ENCODE measurements around the gene OSBPL9.

Gene OSBPL9

GRCh38 chr1:51627672-51628071 is 10.8 kb downstream of the OSBPL9 start:
- Histone ChIP-seq H3K27ac (ENCODE audit: extremely low read depth, low read depth, low read length) (no peak overlapping the region), H3K4me1 (ENCODE audit: control insufficient read depth, insufficient read depth, low read length) (peaks cover 11% of the 10 kb centered on the region), H3K9me3 (ENCODE audit: control insufficient read depth, insufficient read depth, low read depth, low read length) (no peaks in the 10 kb centered on the region), H3K36me3 (ENCODE audit: control insufficient read depth in 2 of 2, insufficient read depth in 1 of 2, low read length in 2 of 2) (no peaks in the 10 kb centered on the region), H3K4me3 (ENCODE audit: low read depth, low read length) (no peak overlapping the region)
- ChIA-PET POLR2A (interaction anchor here (0.6 to 0.7 kb wide), 2 partner anchors 119 to 209 kb away, joined by 4 to 7 read pairs; no protein-coding TSS in a partner anchor), CTCF (interaction anchor here (0.6 to 2.1 kb wide), 18 partner anchors 9 to 1257 kb away, joined by 3 to 15 read pairs (median 6); no protein-coding TSS in a partner anchor)
- TF ChIP-seq ZNF654 (tag by site-specific recombination; IDR thresholded peaks at IDR 0.05; ENCODE audit: low read depth) (peak; percentile 59), ZSCAN30 (tag by site-specific recombination; IDR thresholded peaks at IDR 0.05) (no peak), ZNF350 (tag by site-specific recombination; IDR thresholded peaks at IDR 0.05) (no peak), ZNF132 (tag by site-specific recombination; IDR thresholded peaks at IDR 0.05; ENCODE audit: borderline replicate concordance) (no peak)

- peaks cover 4% of the 10 kb centered on the region; the same call in 1 of the 2 replicates for H3K4me1 ChIP-seq (ENCODE audit: control insufficient read depth, insufficient read depth, low read length)
- ChIA-PET CTCF (interaction anchor here (1.5 to 2.1 kb wide), 2 partner anchors 27 to 121 kb away, joined by 4 to 5 read pairs; no protein-coding TSS in a partner anchor), POLR2A (no interaction called here)
- no peaks in the 10 kb centered on the region; a peak in 1 of 3 replicates for H3K36me3 ChIP-seq (ENCODE audit: control insufficient read depth in 2 of 2, insufficient read depth in 1 of 2, low read length in 2 of 2)
- H3K4me3 ChIP-seq (ENCODE audit: low read depth, low read length): no peak overlapping the region
- TF ChIP-seq ZNF768 (tag by site-specific recombination; IDR thresholded peaks at IDR 0.05) (no peak), PRDM6 (tag by site-specific recombination; IDR thresholded peaks at IDR 0.05) (0 out of 2 replicates have a peak, but pooled peaks have one; percentile 24)
- H3K27ac ChIP-seq (ENCODE audit: extremely low read depth, low read depth, low read length): no peak overlapping the region
- H3K9me3 ChIP-seq (ENCODE audit: control insufficient read depth, insufficient read depth, low read depth, low read length): no peaks in the 10 kb centered on the region
Measured at GRCh38 chr1:51628715-51629590, 12.1 kb downstream of the OSBPL9 start.

GRCh38 chr1:51629918-51630317 is 13.0 kb downstream of the OSBPL9 start:
- ChIA-PET POLR2A (interaction anchor here (1.3 kb wide), 1 partner anchor 31 kb away, joined by 3 read pairs; no protein-coding TSS in a partner anchor), CTCF (no interaction called here)
- Histone ChIP-seq H3K4me1 (ENCODE audit: control insufficient read depth, insufficient read depth, low read length) (0 out of 2 replicates have a peak, but pooled peaks cover under 1% of the 10 kb centered on the region), H3K9me3 (ENCODE audit: control insufficient read depth, insufficient read depth, low read depth, low read length) (no peaks in the 10 kb centered on the region), H3K4me3 (ENCODE audit: low read depth, low read length) (no peak overlapping the region), H3K36me3 (ENCODE audit: control insufficient read depth in 2 of 2, insufficient read depth in 1 of 2, low read length in 2 of 2) (no peaks in the 10 kb centered on the region; a peak in 1 of 3 replicates), H3K27ac (ENCODE audit: extremely low read depth, low read depth, low read length) (no peak overlapping the region)
- TF ChIP-seq ZNF571 (tag by site-specific recombination; IDR thresholded peaks at IDR 0.05): no peak
- TF ChIP-seq ZNF600 (tag by site-specific recombination; IDR thresholded peaks at IDR 0.05): no peak
- TF ChIP-seq ZBTB6 (tag by site-specific recombination; IDR thresholded peaks at IDR 0.05): no peak
- TF ChIP-seq ZNF404 (tag by site-specific recombination; IDR thresholded peaks at IDR 0.05): no peak
- no peak for TF ChIP-seq BCL6B (tag by site-specific recombination; IDR thresholded peaks at IDR 0.05)
- TF ChIP-seq ZNF37A (tag by site-specific recombination; IDR thresholded peaks at IDR 0.05): no peak
- TF ChIP-seq ZNF366 (tag by site-specific recombination; conservative IDR thresholded peaks at IDR 0.05): no peak
- no peak for TF ChIP-seq ZNF561 (tag by site-specific recombination; IDR thresholded peaks at IDR 0.05; ENCODE audit: borderline replicate concordance)
- no peak for TF ChIP-seq ZNF580 (tag by site-specific recombination; IDR thresholded peaks at IDR 0.05)
- TF ChIP-seq ZNF175 (tag by site-specific recombination; IDR thresholded peaks at IDR 0.05): no peak
- no peak for TF ChIP-seq ZNF621 (tag by site-specific recombination; IDR thresholded peaks at IDR 0.05)
- TF ChIP-seq ZNF555 (tag by site-specific recombination; conservative IDR thresholded peaks at IDR 0.05): no peak
- no peak for TF ChIP-seq ZNF521 (tag by site-specific recombination; IDR thresholded peaks at IDR 0.05)
- TF ChIP-seq AEBP2 (tag by site-specific recombination; IDR thresholded peaks at IDR 0.05; ENCODE audit: borderline replicate concordance): no peak
- no peak for TF ChIP-seq ZNF585B (tag by site-specific recombination; IDR thresholded peaks at IDR 0.05)
- no peak for TF ChIP-seq ZNF280C (tag by site-specific recombination; IDR thresholded peaks at IDR 0.05)

Data from HEK293 (cell line).